Neural cell (in vitro differentiated cells): ENCODE measurements around the gene PGAP3. TPM values are rescaled to one million over a fixed set of nuclear protein-coding genes. Genes with fewer than 3 reads are reported as not detected.

ENCODE experiments used
- H2AFZ ChIP-seq: fragments of 200-600, 300-800 bp; sonication (generic), shearing (Covaris generic); 2 replicates; pipeline ENCODE4 v1.6.0; 2014; ENCODE audit warnings: low read depth, mild to moderate bottlenecking, antibody characterized with exemption, low read length, moderate library complexity
- H3F3A ChIP-seq: fragments of 200-600 bp; shearing (Covaris generic); 2 replicates; pipeline ENCODE4 v1.6.1; 2016; ENCODE audit warnings: mild to moderate bottlenecking, moderate library complexity, mixed read lengths, antibody characterized with exemption, low read length; ENCODE audit not compliant: insufficient read depth, poor library complexity, severe bottlenecking
- H3K27ac ChIP-seq: fragments of 200-600, 300-800 bp; sonication (generic), shearing (Covaris generic); 2 replicates; pipeline ENCODE4 v1.5.1; 2014; ENCODE audit warnings: mild to moderate bottlenecking, low read length, moderate library complexity
- H3K27me3 ChIP-seq: fragments of 300-800, 200-600 bp; sonication (generic), shearing (Covaris generic); 2 replicates; pipeline ENCODE4 v1.6.0; 2014; ENCODE audit warnings: mild to moderate bottlenecking, low read depth, low read length, moderate library complexity; ENCODE audit not compliant: insufficient read depth
- H3K36me3 ChIP-seq: fragments of 300-800, 200-600 bp; sonication (generic), shearing (Covaris generic); 2 replicates; pipeline ENCODE4 v1.5.1; 2014; ENCODE audit warnings: mild to moderate bottlenecking, antibody characterized with exemption, low read length, moderate library complexity; ENCODE audit not compliant: insufficient read depth
- H3K4me2 ChIP-seq: fragments of 300-800, 200-600 bp; sonication (generic), shearing (Covaris generic); 2 replicates; pipeline ENCODE4 v1.6.0; 2014; ENCODE audit warnings: mild to moderate bottlenecking, low read length
- H3K4me3 ChIP-seq: fragments of 300-800, 200-600 bp; sonication (generic), shearing (Covaris generic); 2 replicates; pipeline ENCODE4 v1.5.1; 2014; ENCODE audit warnings: mild to moderate bottlenecking, low read length, moderate library complexity
- H3K79me2 ChIP-seq: fragments of 200-600 bp; shearing (Covaris generic); replicated peaks from 2 replicates; pipeline ENCODE4 v1.6.0; 2014; ENCODE audit warnings: mild to moderate bottlenecking, low read length, moderate library complexity; ENCODE audit not compliant: insufficient read depth
- H3K9ac ChIP-seq: fragments of 300-800, 200-600 bp; sonication (generic), shearing (Covaris generic); 2 replicates; pipeline ENCODE4 v1.6.1; 2016; ENCODE audit warnings: mild to moderate bottlenecking, low read length, mixed read lengths
- H3K9me2 ChIP-seq: fragments of 200-600 bp; shearing (Covaris generic); 2 replicates; pipeline ENCODE4 v1.6.1; 2016; ENCODE audit warnings: mild to moderate bottlenecking, low read length, mixed read lengths; ENCODE audit not compliant: insufficient read depth
- H3K9me3 ChIP-seq: fragments of 200-600, 300-800 bp; sonication (generic), shearing (Covaris generic); 2 replicates; pipeline ENCODE4 v1.6.1; 2016; ENCODE audit warnings: mild to moderate bottlenecking, mixed run types, low read length, moderate library complexity, mixed read lengths
- H4K20me1 ChIP-seq: fragments of 200-600 bp; shearing (Covaris generic); 2 replicates; pipeline ENCODE4 v1.6.1; 2016; ENCODE audit warnings: mild to moderate bottlenecking, mixed run types; ENCODE audit not compliant: insufficient read depth
- CTCF ChIP-seq: fragments of 450-650 bp; IDR thresholded peaks from 2 replicates; pipeline ENCODE4 v1.5.1; 2014; ENCODE audit warnings: antibody characterized with exemption, mild to moderate bottlenecking, moderate library complexity; ENCODE audit not compliant: poor library complexity, severe bottlenecking
- EP300 ChIP-seq: fragments of 450-650 bp; conservative IDR thresholded peaks from 2 replicates; pipeline ENCODE4 v1.6.1; 2014; ENCODE audit warnings: antibody characterized with exemption, mild to moderate bottlenecking, moderate library complexity; ENCODE audit not compliant: poor library complexity, severe bottlenecking
- EZH2 ChIP-seq: fragments of 200-600, 300-800 bp; shearing (Covaris generic), sonication (generic); IDR thresholded peaks from 2 replicates; pipeline ENCODE4 v1.6.1; 2014; ENCODE audit warnings: antibody characterized with exemption, low read length, borderline replicate concordance, mild to moderate bottlenecking; ENCODE audit not compliant: insufficient read depth, poor library complexity, severe bottlenecking
- MXI1 ChIP-seq: fragments of 450-650 bp; conservative IDR thresholded peaks from 2 replicates; pipeline ENCODE4 v1.6.1; 2014; ENCODE audit warnings: antibody characterized with exemption, mild to moderate bottlenecking; ENCODE audit not compliant: poor library complexity, severe bottlenecking
- POLR2AphosphoS5 ChIP-seq: IDR thresholded peaks from 2 replicates; pipeline ENCODE4 v1.6.1; 2012
- RAD21 ChIP-seq: fragments of 450-650 bp; conservative IDR thresholded peaks from 2 replicates; pipeline ENCODE4 v1.6.1; 2014; ENCODE audit warnings: antibody characterized with exemption, mild to moderate bottlenecking, moderate library complexity
- REST ChIP-seq: IDR thresholded peaks from 2 replicates; pipeline ENCODE4 v1.6.1; 2012; ENCODE audit warnings: borderline replicate concordance
- SMC3 ChIP-seq: fragments of 450-650 bp; conservative IDR thresholded peaks from 2 replicates; pipeline ENCODE4 v1.6.1; 2014; ENCODE audit warnings: antibody characterized with exemption, mild to moderate bottlenecking, moderate library complexity; ENCODE audit not compliant: poor library complexity
- polyA plus RNA-seq: library from polyadenylated mRNA; depleted of rRNA; stranded (reverse); fragments of >200 nt; gene quantifications from 2 replicates; pipeline ENCODE4 v1.2.3, GENCODE V29; 2014

Gene PGAP3
- polyA plus RNA-seq, 1 donor from 2014 or later, result 27.2 TPM

GRCh38 chr17:39697961-39698360 is 10.1 kb upstream of the PGAP3 start:
- Histone ChIP-seq H4K20me1 (no peaks in the 10 kb centered on the region), H3K9me2 (no peaks in the 10 kb centered on the region), H3K79me2 (no peaks in the 10 kb centered on the region), H3K9ac (no peak overlapping the region), H3F3A (no peaks in the 10 kb centered on the region), H3K27me3 (peaks cover 15% of the 10 kb centered on the region), H3K27ac (no peak overlapping the region), H3K4me3 (no peak overlapping the region), H3K4me2 (no peak overlapping the region), H3K9me3 (no peaks in the 10 kb centered on the region), H2AFZ (no peak overlapping the region), H3K36me3 (no peaks in the 10 kb centered on the region)
- TF ChIP-seq SMC3, result no peak
- TF ChIP-seq MXI1, result no peak
- TF ChIP-seq REST, result no peak
- no peak for TF ChIP-seq POLR2AphosphoS5

- no peaks in the 10 kb centered on the region for H3K9me3 ChIP-seq
- H2AFZ ChIP-seq, result no peak overlapping the region
Measured at GRCh38 chr17:39696731-39697130, 8.9 kb upstream of the PGAP3 start.

GRCh38 chr17:39695089-39695474 is 7.2 kb upstream of the PGAP3 start:
- H3K36me3 ChIP-seq, result no peaks in the 10 kb centered on the region
- H3K9me2 ChIP-seq, result no peaks in the 10 kb centered on the region
- H3K79me2 ChIP-seq, result no peaks in the 10 kb centered on the region
- peaks cover 8% of the 10 kb centered on the region for H3K27me3 ChIP-seq
- H3F3A ChIP-seq, result no peaks in the 10 kb centered on the region
- no peak overlapping the region for H3K4me3 ChIP-seq
- H3K4me2 ChIP-seq, result no peak overlapping the region
- TF ChIP-seq REST (no peak), CTCF (no peak), RAD21 (no peak), EP300 (no peak), SMC3 (no peak), EZH2 (no peak), MXI1 (no peak), POLR2AphosphoS5 (no peak)
- no peak overlapping the region for H3K9ac ChIP-seq
- no peak overlapping the region for H3K27ac ChIP-seq
- no peaks in the 10 kb centered on the region for H4K20me1 ChIP-seq
- no peaks in the 10 kb centered on the region for H3K9me3 ChIP-seq
- H2AFZ ChIP-seq, result no peak overlapping the region

More at GRCh38 chr17:39696731-39697130, 8.9 kb upstream of the PGAP3 start:
- Histone ChIP-seq H3K36me3 (no peaks in the 10 kb centered on the region), H4K20me1 (no peaks in the 10 kb centered on the region), H3F3A (no peaks in the 10 kb centered on the region), H3K9me2 (no peaks in the 10 kb centered on the region), H3K79me2 (no peaks in the 10 kb centered on the region), H3K27ac (no peak overlapping the region), H3K9ac (no peak overlapping the region), H3K27me3 (peaks cover 15% of the 10 kb centered on the region), H3K4me3 (no peak overlapping the region), H3K4me2 (no peak overlapping the region)
- no peak for TF ChIP-seq MXI1
